GM23248 (cell line): ENCODE results near the gene DLEU7. TPM values are rescaled to one million over a fixed set of nuclear protein-coding genes. Genes with fewer than 3 reads are reported as not detected.

Experiments used
- DNase-seq: peaks from one replicate; pipeline ENCODE4 v3.0.0-alpha.2; 2015
- H2AFZ ChIP-seq: fragments of 200-600 bp; sonication (generic); 2 replicates; pipeline ENCODE4 v1.6.1; 2016; ENCODE audit warnings: antibody characterized with exemption
- H3F3A ChIP-seq: fragments of 200-600 bp; sonication (generic); 2 replicates; pipeline ENCODE4 v1.6.1; 2016; ENCODE audit warnings: mild to moderate bottlenecking, antibody characterized with exemption, mixed run types; ENCODE audit not compliant: insufficient read depth
- H3K27ac ChIP-seq: fragments of 200-600 bp; sonication (generic); 2 replicates; pipeline ENCODE4 v1.5.1; 2016; ENCODE audit warnings: mild to moderate bottlenecking
- H3K27me3 ChIP-seq: fragments of 200-600 bp; sonication (generic); replicated peaks from 2 replicates; pipeline ENCODE4 v1.6.1; 2016; ENCODE audit warnings: mild to moderate bottlenecking; ENCODE audit not compliant: insufficient read depth
- H3K36me3 ChIP-seq: fragments of 200-600 bp; sonication (generic); 2 replicates; pipeline ENCODE4 v1.6.1; 2016; ENCODE audit warnings: low read depth, mild to moderate bottlenecking
- H3K4me1 ChIP-seq: fragments of 200-600 bp; sonication (generic); 2 replicates; pipeline ENCODE4 v1.6.1; 2016; ENCODE audit warnings: mild to moderate bottlenecking; ENCODE audit not compliant: insufficient read depth
- H3K4me2 ChIP-seq: fragments of 200-600 bp; sonication (generic); one replicate; pipeline ENCODE4 v1.6.1; 2016; ENCODE audit warnings: mild to moderate bottlenecking; ENCODE audit not compliant: unreplicated experiment
- H3K4me3 ChIP-seq: fragments of 200-600 bp; sonication (generic); 2 replicates; pipeline ENCODE4 v1.5.1; 2016; ENCODE audit warnings: mild to moderate bottlenecking
- H3K79me2 ChIP-seq: fragments of 200-600 bp; sonication (generic); 2 replicates; pipeline ENCODE4 v1.6.1; 2016; ENCODE audit warnings: mild to moderate bottlenecking; ENCODE audit not compliant: insufficient read depth
- H3K9ac ChIP-seq: fragments of 200-600 bp; sonication (generic); 2 replicates; pipeline ENCODE4 v1.6.1; 2016; ENCODE audit warnings: mild to moderate bottlenecking
- H3K9me2 ChIP-seq: fragments of 200-600 bp; sonication (generic); 2 replicates; pipeline ENCODE4 v1.6.1; 2016; ENCODE audit warnings: mixed run types, mild to moderate bottlenecking, moderate library complexity; ENCODE audit not compliant: insufficient read depth
- H3K9me3 ChIP-seq: fragments of 200-600 bp; sonication (generic); one replicate; pipeline ENCODE4 v1.6.1; 2017; ENCODE audit warnings: low read depth
- H4K20me1 ChIP-seq: fragments of 200-600 bp; sonication (generic); 2 replicates; pipeline ENCODE4 v1.6.0; 2016; ENCODE audit not compliant: insufficient read depth
- EZH2 ChIP-seq: fragments of 200-600 bp; sonication (generic); IDR thresholded peaks from 2 replicates; pipeline ENCODE4 v1.6.1; 2018; ENCODE audit warnings: antibody characterized with exemption, mild to moderate bottlenecking; ENCODE audit not compliant: insufficient read depth, poor library complexity, severe bottlenecking
- EZH2phosphoT487 ChIP-seq: fragments of 200-600 bp; sonication (generic); IDR thresholded peaks from 2 replicates; pipeline ENCODE4 v1.6.1; 2018; ENCODE audit warnings: antibody characterized with exemption, moderate library complexity, mild to moderate bottlenecking, low read depth; ENCODE audit not compliant: insufficient read depth
- WGBS, 2 experiments: methylation state at CpG; one replicate each; pipeline ENCODE4 v1.1.6; 2015 to 2017; ENCODE audit warnings: low lambda C conversion rate in 2 of 2, low coverage in 1 of 2; ENCODE audit errors: missing lambda C conversion rate in 2 of 2; 5-methylcytosine and 5-hydroxymethylcytosine counted together
- in situ Hi-C: fragments of 300-500 bp; cut with MboI; formaldehyde crosslinking; loops from 2 replicates; pipeline ENCODE4 v1.15.0; 2020
- polyA plus RNA-seq: library from polyadenylated mRNA; unstranded; fragments of >200 nt; fragmentation: Nextera tagmentation; extraction: Ambion mirVana; gene quantifications from 2 replicates; pipeline ENCODE4 v1.2.1, GENCODE V29; 2016
- total RNA-seq: library from RNA; depleted of rRNA; stranded (reverse); fragments of >200 nt; shearing (Covaris generic); gene quantifications from 2 replicates; pipeline ENCODE4 v1.2.3, GENCODE V29; 2014

Gene DLEU7
- total and polyA plus RNA-seq, 2 experiments from 2014 or later, result not detected

GRCh38 chr13:50788551-50789210 lies 54.8 kb downstream of the DLEU7 start:
- Histone ChIP-seq H3F3A (no peaks in the 10 kb centered on the region), H3K36me3 (no peaks in the 10 kb centered on the region), H3K4me3 (peak overlapping the region; percentile 49), H3K4me2 (peak overlapping the region; percentile 71), H3K27me3 (no peaks in the 10 kb centered on the region), H2AFZ (peak overlapping the region; percentile 69), H3K9me2 (no peaks in the 10 kb centered on the region; the same call in 1 of the 2 replicates), H4K20me1 (no peaks in the 10 kb centered on the region), H3K9me3 (no peaks in the 10 kb centered on the region), H3K79me2 (no peaks in the 10 kb centered on the region), H3K27ac (no peak overlapping the region), H3K4me1 (peaks cover 12% of the 10 kb centered on the region), H3K9ac (no peak overlapping the region)
- 15 to 21% methylated on average over 14 of the region's 14 CpGs for WGBS, 2 experiments
- in situ Hi-C loops, result no loop called here
- DNase-seq, result peak; percentile 70
- no peak for TF ChIP-seq EZH2phosphoT487
- no peak for TF ChIP-seq EZH2

GRCh38 chr13:50787316-50788195 lies 55.9 kb downstream of the DLEU7 start:
- TF ChIP-seq EZH2, result no peak
- TF ChIP-seq EZH2phosphoT487, result no peak
- H3K4me2 ChIP-seq, result no peak overlapping the region
- in situ Hi-C loops, result no loop called here
- H3F3A ChIP-seq, result no peaks in the 10 kb centered on the region
- H3K9me2 ChIP-seq, result no peaks in the 10 kb centered on the region; the same call in 1 of the 2 replicates
- H3K9me3 ChIP-seq, result no peaks in the 10 kb centered on the region
- H2AFZ ChIP-seq, result no peak overlapping the region
- H3K27me3 ChIP-seq, result no peaks in the 10 kb centered on the region
- no peak overlapping the region for H3K4me3 ChIP-seq
- 88 to 94% methylated on average over 8 of the region's 8 CpGs for WGBS, 2 experiments
- peaks cover 12% of the 10 kb centered on the region for H3K4me1 ChIP-seq
- DNase-seq, result no peak
- no peak overlapping the region for H3K9ac ChIP-seq
- H3K36me3 ChIP-seq, result no peaks in the 10 kb centered on the region
- no peaks in the 10 kb centered on the region for H3K79me2 ChIP-seq
- H3K27ac ChIP-seq, result no peak overlapping the region
- H4K20me1 ChIP-seq, result no peaks in the 10 kb centered on the region

DNA sequence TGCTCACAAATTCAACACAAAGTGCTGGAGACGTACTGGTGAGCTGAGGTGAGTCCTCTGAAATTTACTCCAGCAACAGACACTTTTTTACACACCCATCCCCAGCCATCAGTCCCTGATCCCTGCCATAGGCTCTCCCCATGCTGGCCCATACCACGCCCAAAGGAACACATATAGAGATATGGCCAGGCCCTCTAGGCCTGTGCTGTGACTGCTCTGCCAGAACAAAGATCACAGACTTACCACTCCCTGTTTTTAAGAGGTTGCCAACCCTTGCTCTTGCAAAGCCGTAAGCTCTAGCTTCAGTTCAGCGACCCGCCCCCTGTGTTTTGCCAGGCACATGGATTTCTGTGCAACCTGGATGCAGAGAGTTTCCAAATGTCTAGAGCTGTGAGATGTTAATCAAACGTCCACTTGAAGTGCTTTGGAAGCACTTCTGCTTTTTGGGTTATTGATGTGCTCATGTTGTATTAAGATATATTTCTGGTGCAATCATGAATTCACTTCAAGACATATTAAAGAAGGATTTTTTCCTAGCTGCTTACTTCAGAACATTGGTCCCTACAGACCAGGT lies 59.7 kb downstream of the DLEU7 start:
- TF ChIP-seq EZH2 (no peak), EZH2phosphoT487 (no peak)

GRCh38 chr13:50783066-50783465 lies 60.4 kb downstream of the DLEU7 start:
- no peaks in the 10 kb centered on the region for H3K9me3 ChIP-seq
- H4K20me1 ChIP-seq, result no peaks in the 10 kb centered on the region
- in situ Hi-C loops, result no loop called here
- no peaks in the 10 kb centered on the region for H3K27me3 ChIP-seq
- no peak overlapping the region for H2AFZ ChIP-seq
- H3K9ac ChIP-seq, result no peak overlapping the region
- no peaks in the 10 kb centered on the region for H3K79me2 ChIP-seq
- no peak for TF ChIP-seq EZH2phosphoT487
- no peak for TF ChIP-seq EZH2
- H3K4me2 ChIP-seq, result no peak overlapping the region
- peaks cover 2% of the 10 kb centered on the region; the same call in 1 of the 2 replicates for H3K4me1 ChIP-seq
- H3K4me3 ChIP-seq, result no peak overlapping the region
- H3K9me2 ChIP-seq, result no peaks in the 10 kb centered on the region; the same call in 1 of the 2 replicates
- H3K27ac ChIP-seq, result no peak overlapping the region
- no peaks in the 10 kb centered on the region for H3K36me3 ChIP-seq
- no peak for DNase-seq
- H3F3A ChIP-seq, result no peaks in the 10 kb centered on the region
- 73 to 88% methylated on average over 2 of the region's 2 CpGs for WGBS, 2 experiments

More for the DNA sequence above, 59.7 kb downstream of the DLEU7 start:
- H3K27me3 ChIP-seq, result no peaks in the 10 kb centered on the region
- H3K9ac ChIP-seq, result no peak overlapping the region
- in situ Hi-C loops, result no loop called here
- WGBS, 2 experiments, result 58 to 66% methylated on average over 6 of the region's 6 CpGs
- H4K20me1 ChIP-seq, result no peaks in the 10 kb centered on the region
- no peaks in the 10 kb centered on the region for H3F3A ChIP-seq
- H3K36me3 ChIP-seq, result no peaks in the 10 kb centered on the region
- no peak overlapping the region for H2AFZ ChIP-seq
- H3K9me2 ChIP-seq, result no peaks in the 10 kb centered on the region; the same call in 1 of the 2 replicates
- no peaks in the 10 kb centered on the region for H3K9me3 ChIP-seq
- H3K4me3 ChIP-seq, result no peak overlapping the region
- H3K79me2 ChIP-seq, result no peaks in the 10 kb centered on the region
- H3K4me2 ChIP-seq, result no peak overlapping the region
- peaks cover 9% of the 10 kb centered on the region for H3K4me1 ChIP-seq
- H3K27ac ChIP-seq, result no peak overlapping the region
- no peak for DNase-seq
